H4 (cell line): ENCODE results near the gene NFKB1. TPM values are rescaled to one million over a fixed set of nuclear protein-coding genes. Genes with fewer than 3 reads are reported as not detected.
"Not testable (repeated sequence)": the region's sequence is repeated elsewhere in the genome, so short reads cannot be mapped to it uniquely, and the experiment has no call there.

ENCODE experiments used
- DNase-seq: peaks from one replicate; pipeline ENCODE4 v3.0.0-alpha.2; 2015; ENCODE audit warnings: low spot score
- total RNA-seq: library from RNA; depleted of rRNA; stranded (reverse); fragments of >200 nt; shearing (Covaris generic); gene quantifications from 2 replicates; pipeline ENCODE4 v1.2.3, GENCODE V29; 2014

Gene NFKB1
- total RNA-seq, 1 experiment from 2014 or later, result 16.4 TPM

GRCh38 chr4:102565696-102566095, 64.5 kb downstream of the NFKB1 start:
- DNase-seq, result no peak

GRCh38 chr4:102566426-102566825, 65.3 kb downstream of the NFKB1 start:
- no peak for DNase-seq

- DNase-seq, result no peak
Measured at GRCh38 chr4:102567427-102567826, 66.3 kb downstream of the NFKB1 start.

- DNase-seq, result no peak
Measured at GRCh38 chr4:102569200-102569599, 68.0 kb downstream of the NFKB1 start.

- DNase-seq, result not testable (repeated sequence)
Measured at GRCh38 chr4:102570211-102570610, 69.1 kb downstream of the NFKB1 start.

- DNase-seq, result no peak
Measured at GRCh38 chr4:102572452-102572851, 71.3 kb downstream of the NFKB1 start.

GRCh38 chr4:102574317-102574716, 73.2 kb downstream of the NFKB1 start:
- DNase-seq, result no peak

GRCh38 chr4:102575369-102576129, 74.4 kb downstream of the NFKB1 start:
- no peak for DNase-seq

- no peak for DNase-seq
Measured at GRCh38 chr4:102578270-102578669, 77.1 kb downstream of the NFKB1 start.

- DNase-seq, result no peak
Measured at GRCh38 chr4:102578819-102579218, 77.7 kb downstream of the NFKB1 start.

GRCh38 chr4:102579794-102580462, 78.8 kb downstream of the NFKB1 start:
- no peak for DNase-seq

- no peak for DNase-seq
Measured at GRCh38 chr4:102580463-102580842, 79.3 kb downstream of the NFKB1 start.

- no peak for DNase-seq
Measured at GRCh38 chr4:102584091-102584490, 82.9 kb downstream of the NFKB1 start.

GRCh38 chr4:102585329-102585728, 84.2 kb downstream of the NFKB1 start:
- no peak for DNase-seq

GRCh38 chr4:102586002-102586643, 85.0 kb downstream of the NFKB1 start:
- DNase-seq, result no peak

- no peak for DNase-seq
Measured at GRCh38 chr4:102586644-102587021, 85.5 kb downstream of the NFKB1 start.

GRCh38 chr4:102589743-102590142, 88.6 kb downstream of the NFKB1 start:
- DNase-seq, result no peak

GRCh38 chr4:102592256-102592655, 91.1 kb downstream of the NFKB1 start:
- no peak for DNase-seq

- no peak for DNase-seq
Measured at GRCh38 chr4:102593147-102593546, 92.0 kb downstream of the NFKB1 start.

GRCh38 chr4:102594000-102594399, 92.8 kb downstream of the NFKB1 start:
- no peak for DNase-seq

- no peak for DNase-seq
Measured at GRCh38 chr4:102596532-102596931, 95.4 kb downstream of the NFKB1 start.

GRCh38 chr4:102598086-102598761, 97.1 kb downstream of the NFKB1 start:
- no peak for DNase-seq
